NCI-H1048 (cell line): ENCODE data around the gene ITLN1.
"Not testable (repeated sequence)": the region's sequence is repeated elsewhere in the genome, so short reads cannot be mapped to it uniquely, and the experiment has no call there.

Source experiments
- DNase-seq: peaks from one replicate; lab custom pipeline; 2025; lab: John Stamatoyannopoulos, UW

The ITLN1 gene

GRCh38 chr1:160885042-160885441 lies at the start of gene ITLN1:
ITLN1 (minus strand) TSS chr1:160885180; CDS start chr1:160884877, 303 bp downstream.
- DNase-seq = no peak

- not testable (repeated sequence) for DNase-seq
Observed at GRCh38 chr1:160933305-160933704, 48.3 kb upstream of the ITLN1 start.

- DNase-seq = no peak
Observed at GRCh38 chr1:160925652-160926244, 40.8 kb upstream of the ITLN1 start.

GRCh38 chr1:160924791-160925651 lies 40.0 kb upstream of the ITLN1 start:
- no peak for DNase-seq

GRCh38 chr1:160916666-160917065 lies 31.7 kb upstream of the ITLN1 start:
- DNase-seq = no peak

- DNase-seq = not testable (repeated sequence)
Observed at GRCh38 chr1:160913229-160913628, 28.2 kb upstream of the ITLN1 start.

- no peak for DNase-seq
Observed at GRCh38 chr1:160911925-160912324, 26.9 kb upstream of the ITLN1 start.

GRCh38 chr1:160911441-160911840 lies 26.5 kb upstream of the ITLN1 start:
- DNase-seq = no peak

- no peak for DNase-seq
Observed at GRCh38 chr1:160910170-160910750, 25.3 kb upstream of the ITLN1 start.

GRCh38 chr1:160907976-160908375 lies 23.0 kb upstream of the ITLN1 start:
- no peak for DNase-seq

- no peak for DNase-seq
Observed at GRCh38 chr1:160905617-160905989, 20.6 kb upstream of the ITLN1 start.

- DNase-seq = no peak
Observed at GRCh38 chr1:160904783-160905616, 20.0 kb upstream of the ITLN1 start.

GRCh38 chr1:160902251-160902650 lies 17.3 kb upstream of the ITLN1 start:
- not testable (repeated sequence) for DNase-seq

GRCh38 chr1:160901768-160902167 lies 16.8 kb upstream of the ITLN1 start:
- no peak for DNase-seq

GRCh38 chr1:160900683-160901082 lies 15.7 kb upstream of the ITLN1 start:
- not testable (repeated sequence) for DNase-seq

- not testable (repeated sequence) for DNase-seq
Observed at GRCh38 chr1:160894368-160895135, 9.6 kb upstream of the ITLN1 start.

GRCh38 chr1:160891474-160891873 lies 6.5 kb upstream of the ITLN1 start:
- DNase-seq = no peak

GRCh38 chr1:160888926-160889325 lies 3.9 kb upstream of the ITLN1 start:
- no peak for DNase-seq

GRCh38 chr1:160887071-160887470 lies 2.1 kb upstream of the ITLN1 start:
- no peak for DNase-seq

- DNase-seq = no peak
Observed at GRCh38 chr1:160884579-160884978, 401 bp downstream of the ITLN1 start.
